ENCODE results near the gene LIN37. TPM values are rescaled to one million over a fixed set of nuclear protein-coding genes. Genes with fewer than 3 reads are reported as not detected.

Gene LIN37
- total RNA-seq, 1 experiment from 2014 or later, result 18.7 TPM

- DNase-seq (ENCODE audit: low read depth), result no peak
These were observed 13.5 kb upstream of the LIN37 start for GRCh38 chr19:35734889-35735288.

GRCh38 chr19:35736913-35737886, 11.2 kb upstream of the LIN37 start:
- no peak for DNase-seq (ENCODE audit: low read depth)

- DNase-seq (ENCODE audit: low read depth), result no peak
These were observed 10.1 kb upstream of the LIN37 start for GRCh38 chr19:35738021-35738886.

GRCh38 chr19:35738887-35739229, 9.5 kb upstream of the LIN37 start:
- no peak for DNase-seq (ENCODE audit: low read depth)

- DNase-seq (ENCODE audit: low read depth), result no peak
These were observed 8.9 kb upstream of the LIN37 start for GRCh38 chr19:35739275-35740107.

GRCh38 chr19:35740108-35740422, 8.3 kb upstream of the LIN37 start:
- no peak for DNase-seq (ENCODE audit: low read depth)

GRCh38 chr19:35740423-35741202, 7.8 kb upstream of the LIN37 start:
- DNase-seq (ENCODE audit: low read depth), result peak; percentile 95

- no peak for DNase-seq (ENCODE audit: low read depth)
These were observed 7.2 kb upstream of the LIN37 start for GRCh38 chr19:35741203-35741515.

GRCh38 chr19:35742121-35742724, 6.2 kb upstream of the LIN37 start, which contains the start of gene IGFLR1:
IGFLR1 (minus strand) TSS chr19:35742452; CDS start chr19:35741180, 1,272 bp downstream.
- DNase-seq (ENCODE audit: low read depth), result no peak

GRCh38 chr19:35743640-35744429, 4.5 kb upstream of the LIN37 start:
- no peak for DNase-seq (ENCODE audit: low read depth)

- peak; percentile 94 for DNase-seq (ENCODE audit: low read depth)
These were observed 3.7 kb upstream of the LIN37 start for GRCh38 chr19:35744430-35745327.

- DNase-seq (ENCODE audit: low read depth), result peak; percentile 99
These were observed 2.9 kb upstream of the LIN37 start, which contains the start of the genes PSENEN and U2AF1L4 for GRCh38 chr19:35745328-35746086. PSENEN (plus strand) TSS chr19:35745651; CDS start chr19:35745931, 280 bp downstream. U2AF1L4 (minus strand) TSS chr19:35745418; CDS start chr19:35745391, 27 bp downstream.

- DNase-seq (ENCODE audit: low read depth), result no peak
These were observed 2.3 kb upstream of the LIN37 start for GRCh38 chr19:35746087-35746462.

- DNase-seq (ENCODE audit: low read depth), result no peak
These were observed 1.8 kb upstream of the LIN37 start for GRCh38 chr19:35746531-35746930.

GRCh38 chr19:35750167-35750566, 1.8 kb downstream of the LIN37 start:
- no peak for DNase-seq (ENCODE audit: low read depth)

- no peak for DNase-seq (ENCODE audit: low read depth)
These were observed 3.7 kb downstream of the LIN37 start for GRCh38 chr19:35751839-35752745.

Data from LHCN-M2 (cell line).